ENCODE data around the gene NBAS. TPM values are rescaled to one million over a fixed set of nuclear protein-coding genes. Genes with fewer than 3 reads are reported as not detected.

Gene NBAS
- total and polyA plus RNA-seq, 9 of the 15 experiments (the other 6 are each of a cell fraction or from before 2014, with no cell fraction given), result 15.3 to 94.4 (median 69.9) TPM

DNA sequence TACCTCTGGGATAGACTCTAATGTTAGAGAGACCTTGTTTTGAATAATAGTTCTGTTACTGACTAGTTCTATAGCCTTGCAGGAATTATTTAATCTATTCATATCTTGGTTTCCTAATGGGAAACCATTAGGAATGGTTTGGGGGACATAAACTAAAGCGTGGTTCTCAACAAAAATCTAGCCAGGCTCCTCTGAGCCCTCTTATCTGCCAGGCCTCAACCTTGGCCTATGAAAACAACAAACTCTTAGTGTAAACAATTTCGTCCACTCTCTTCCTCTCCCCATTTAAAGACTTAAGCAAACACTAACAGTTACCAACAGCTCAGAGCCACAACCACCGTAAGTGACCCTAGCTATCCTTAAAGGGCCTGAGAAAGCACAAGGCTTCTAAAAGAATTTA is 10.6 kb upstream of the NBAS start (continued):
- TF ChIP-seq, protein P1, sequence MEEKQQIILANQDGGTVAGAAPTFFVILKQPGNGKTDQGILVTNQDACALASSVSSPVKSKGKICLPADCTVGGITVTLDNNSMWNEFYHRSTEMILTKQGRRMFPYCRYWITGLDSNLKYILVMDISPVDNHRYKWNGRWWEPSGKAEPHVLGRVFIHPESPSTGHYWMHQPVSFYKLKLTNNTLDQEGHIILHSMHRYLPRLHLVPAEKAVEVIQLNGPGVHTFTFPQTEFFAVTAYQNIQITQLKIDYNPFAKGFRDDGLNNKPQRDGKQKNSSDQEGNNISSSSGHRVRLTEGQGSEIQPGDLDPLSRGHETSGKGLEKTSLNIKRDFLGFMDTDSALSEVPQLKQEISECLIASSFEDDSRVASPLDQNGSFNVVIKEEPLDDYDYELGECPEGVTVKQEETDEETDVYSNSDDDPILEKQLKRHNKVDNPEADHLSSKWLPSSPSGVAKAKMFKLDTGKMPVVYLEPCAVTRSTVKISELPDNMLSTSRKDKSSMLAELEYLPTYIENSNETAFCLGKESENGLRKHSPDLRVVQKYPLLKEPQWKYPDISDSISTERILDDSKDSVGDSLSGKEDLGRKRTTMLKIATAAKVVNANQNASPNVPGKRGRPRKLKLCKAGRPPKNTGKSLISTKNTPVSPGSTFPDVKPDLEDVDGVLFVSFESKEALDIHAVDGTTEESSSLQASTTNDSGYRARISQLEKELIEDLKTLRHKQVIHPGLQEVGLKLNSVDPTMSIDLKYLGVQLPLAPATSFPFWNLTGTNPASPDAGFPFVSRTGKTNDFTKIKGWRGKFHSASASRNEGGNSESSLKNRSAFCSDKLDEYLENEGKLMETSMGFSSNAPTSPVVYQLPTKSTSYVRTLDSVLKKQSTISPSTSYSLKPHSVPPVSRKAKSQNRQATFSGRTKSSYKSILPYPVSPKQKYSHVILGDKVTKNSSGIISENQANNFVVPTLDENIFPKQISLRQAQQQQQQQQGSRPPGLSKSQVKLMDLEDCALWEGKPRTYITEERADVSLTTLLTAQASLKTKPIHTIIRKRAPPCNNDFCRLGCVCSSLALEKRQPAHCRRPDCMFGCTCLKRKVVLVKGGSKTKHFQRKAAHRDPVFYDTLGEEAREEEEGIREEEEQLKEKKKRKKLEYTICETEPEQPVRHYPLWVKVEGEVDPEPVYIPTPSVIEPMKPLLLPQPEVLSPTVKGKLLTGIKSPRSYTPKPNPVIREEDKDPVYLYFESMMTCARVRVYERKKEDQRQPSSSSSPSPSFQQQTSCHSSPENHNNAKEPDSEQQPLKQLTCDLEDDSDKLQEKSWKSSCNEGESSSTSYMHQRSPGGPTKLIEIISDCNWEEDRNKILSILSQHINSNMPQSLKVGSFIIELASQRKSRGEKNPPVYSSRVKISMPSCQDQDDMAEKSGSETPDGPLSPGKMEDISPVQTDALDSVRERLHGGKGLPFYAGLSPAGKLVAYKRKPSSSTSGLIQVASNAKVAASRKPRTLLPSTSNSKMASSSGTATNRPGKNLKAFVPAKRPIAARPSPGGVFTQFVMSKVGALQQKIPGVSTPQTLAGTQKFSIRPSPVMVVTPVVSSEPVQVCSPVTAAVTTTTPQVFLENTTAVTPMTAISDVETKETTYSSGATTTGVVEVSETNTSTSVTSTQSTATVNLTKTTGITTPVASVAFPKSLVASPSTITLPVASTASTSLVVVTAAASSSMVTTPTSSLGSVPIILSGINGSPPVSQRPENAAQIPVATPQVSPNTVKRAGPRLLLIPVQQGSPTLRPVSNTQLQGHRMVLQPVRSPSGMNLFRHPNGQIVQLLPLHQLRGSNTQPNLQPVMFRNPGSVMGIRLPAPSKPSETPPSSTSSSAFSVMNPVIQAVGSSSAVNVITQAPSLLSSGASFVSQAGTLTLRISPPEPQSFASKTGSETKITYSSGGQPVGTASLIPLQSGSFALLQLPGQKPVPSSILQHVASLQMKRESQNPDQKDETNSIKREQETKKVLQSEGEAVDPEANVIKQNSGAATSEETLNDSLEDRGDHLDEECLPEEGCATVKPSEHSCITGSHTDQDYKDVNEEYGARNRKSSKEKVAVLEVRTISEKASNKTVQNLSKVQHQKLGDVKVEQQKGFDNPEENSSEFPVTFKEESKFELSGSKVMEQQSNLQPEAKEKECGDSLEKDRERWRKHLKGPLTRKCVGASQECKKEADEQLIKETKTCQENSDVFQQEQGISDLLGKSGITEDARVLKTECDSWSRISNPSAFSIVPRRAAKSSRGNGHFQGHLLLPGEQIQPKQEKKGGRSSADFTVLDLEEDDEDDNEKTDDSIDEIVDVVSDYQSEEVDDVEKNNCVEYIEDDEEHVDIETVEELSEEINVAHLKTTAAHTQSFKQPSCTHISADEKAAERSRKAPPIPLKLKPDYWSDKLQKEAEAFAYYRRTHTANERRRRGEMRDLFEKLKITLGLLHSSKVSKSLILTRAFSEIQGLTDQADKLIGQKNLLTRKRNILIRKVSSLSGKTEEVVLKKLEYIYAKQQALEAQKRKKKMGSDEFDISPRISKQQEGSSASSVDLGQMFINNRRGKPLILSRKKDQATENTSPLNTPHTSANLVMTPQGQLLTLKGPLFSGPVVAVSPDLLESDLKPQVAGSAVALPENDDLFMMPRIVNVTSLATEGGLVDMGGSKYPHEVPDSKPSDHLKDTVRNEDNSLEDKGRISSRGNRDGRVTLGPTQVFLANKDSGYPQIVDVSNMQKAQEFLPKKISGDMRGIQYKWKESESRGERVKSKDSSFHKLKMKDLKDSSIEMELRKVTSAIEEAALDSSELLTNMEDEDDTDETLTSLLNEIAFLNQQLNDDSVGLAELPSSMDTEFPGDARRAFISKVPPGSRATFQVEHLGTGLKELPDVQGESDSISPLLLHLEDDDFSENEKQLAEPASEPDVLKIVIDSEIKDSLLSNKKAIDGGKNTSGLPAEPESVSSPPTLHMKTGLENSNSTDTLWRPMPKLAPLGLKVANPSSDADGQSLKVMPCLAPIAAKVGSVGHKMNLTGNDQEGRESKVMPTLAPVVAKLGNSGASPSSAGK (IDR thresholded peaks at IDR 0.05), result no peak
- TF ChIP-seq, protein P2, sequence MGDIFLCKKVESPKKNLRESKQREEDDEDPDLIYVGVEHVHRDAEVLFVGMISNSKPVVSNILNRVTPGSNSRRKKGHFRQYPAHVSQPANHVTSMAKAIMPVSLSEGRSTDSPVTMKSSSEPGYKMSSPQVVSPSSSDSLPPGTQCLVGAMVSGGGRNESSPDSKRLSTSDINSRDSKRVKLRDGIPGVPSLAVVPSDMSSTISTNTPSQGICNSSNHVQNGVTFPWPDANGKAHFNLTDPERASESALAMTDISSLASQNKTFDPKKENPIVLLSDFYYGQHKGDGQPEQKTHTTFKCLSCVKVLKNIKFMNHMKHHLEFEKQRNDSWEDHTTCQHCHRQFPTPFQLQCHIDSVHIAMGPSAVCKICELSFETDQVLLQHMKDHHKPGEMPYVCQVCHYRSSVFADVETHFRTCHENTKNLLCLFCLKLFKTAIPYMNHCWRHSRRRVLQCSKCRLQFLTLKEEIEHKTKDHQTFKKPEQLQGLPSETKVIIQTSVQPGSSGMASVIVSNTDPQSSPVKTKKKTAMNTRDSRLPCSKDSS (IDR thresholded peaks at IDR 0.05; ENCODE audit: low read depth, partially characterized antibody), result no peak
- TF ChIP-seq TAL1 (IDR thresholded peaks at IDR 0.05), result no peak
- no peak for TF ChIP-seq CREB1 (IDR thresholded peaks at IDR 0.05)
- no peak for TF ChIP-seq CREB1 (CRISPR knock-in tag; IDR thresholded peaks at IDR 0.05)
- TF ChIP-seq ZNF253 (CRISPR knock-in tag; conservative IDR thresholded peaks at IDR 0.05), result no peak
- no peak for TF ChIP-seq SRSF1 (IDR thresholded peaks at IDR 0.05; ENCODE audit: low read depth, low read length)
- TF ChIP-seq HMGN3 (IDR thresholded peaks at IDR 0.05; ENCODE audit: borderline replicate concordance, extremely low read depth, insufficient read length, low read depth, low read length), result no peak
- no peak for TF ChIP-seq NR4A1 (CRISPR knock-in tag; IDR thresholded peaks at IDR 0.05)
- TF ChIP-seq NR4A1 (tag; IDR thresholded peaks at IDR 0.05), result no peak
- TF ChIP-seq KLF16 (IDR thresholded peaks at IDR 0.05), result no peak
- no peak for TF ChIP-seq CC2D1A (IDR thresholded peaks at IDR 0.05)
- TF ChIP-seq, protein P3, sequence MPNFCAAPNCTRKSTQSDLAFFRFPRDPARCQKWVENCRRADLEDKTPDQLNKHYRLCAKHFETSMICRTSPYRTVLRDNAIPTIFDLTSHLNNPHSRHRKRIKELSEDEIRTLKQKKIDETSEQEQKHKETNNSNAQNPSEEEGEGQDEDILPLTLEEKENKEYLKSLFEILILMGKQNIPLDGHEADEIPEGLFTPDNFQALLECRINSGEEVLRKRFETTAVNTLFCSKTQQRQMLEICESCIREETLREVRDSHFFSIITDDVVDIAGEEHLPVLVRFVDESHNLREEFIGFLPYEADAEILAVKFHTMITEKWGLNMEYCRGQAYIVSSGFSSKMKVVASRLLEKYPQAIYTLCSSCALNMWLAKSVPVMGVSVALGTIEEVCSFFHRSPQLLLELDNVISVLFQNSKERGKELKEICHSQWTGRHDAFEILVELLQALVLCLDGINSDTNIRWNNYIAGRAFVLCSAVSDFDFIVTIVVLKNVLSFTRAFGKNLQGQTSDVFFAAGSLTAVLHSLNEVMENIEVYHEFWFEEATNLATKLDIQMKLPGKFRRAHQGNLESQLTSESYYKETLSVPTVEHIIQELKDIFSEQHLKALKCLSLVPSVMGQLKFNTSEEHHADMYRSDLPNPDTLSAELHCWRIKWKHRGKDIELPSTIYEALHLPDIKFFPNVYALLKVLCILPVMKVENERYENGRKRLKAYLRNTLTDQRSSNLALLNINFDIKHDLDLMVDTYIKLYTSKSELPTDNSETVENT (CRISPR knock-in tag; IDR thresholded peaks at IDR 0.05), result no peak

Measured in K562 (cell line).